SU-DHL-6 (cell line): ENCODE measurements around the gene OXGR1.

Experiments
- H2AFZ ChIP-seq: fragments of 200-600 bp; sonication (generic); 2 replicates; pipeline ENCODE4 v1.6.1; 2014; ENCODE audit warnings: low read depth, mild to moderate bottlenecking, moderate library complexity, mixed read lengths, antibody characterized with exemption, low read length; ENCODE audit not compliant: severe bottlenecking
- H3F3A ChIP-seq: fragments of 200-600 bp; shearing (Covaris generic); 2 replicates; pipeline ENCODE4 v1.6.0; 2016; ENCODE audit warnings: antibody characterized with exemption, mild to moderate bottlenecking; ENCODE audit not compliant: insufficient read depth
- H3K27ac ChIP-seq: fragments of 200-600 bp; sonication (generic); 2 replicates; pipeline ENCODE4 v1.5.1; 2016; ENCODE audit warnings: low read depth, mild to moderate bottlenecking, low read length, moderate library complexity, mixed read lengths
- H3K27me3 ChIP-seq: fragments of 200-600 bp; sonication (generic), shearing (Covaris generic); 2 replicates; pipeline ENCODE4 v1.6.0; 2014; ENCODE audit warnings: mild to moderate bottlenecking, low read length
- H3K36me3 ChIP-seq: fragments of 200-600 bp; sonication (generic); 2 replicates; pipeline ENCODE4 v1.6.1; 2014; ENCODE audit warnings: mild to moderate bottlenecking, low read length, mixed read lengths
- H3K4me2 ChIP-seq: fragments of 300-600, 200-600 bp; shearing (Covaris generic), sonication (generic); 2 replicates; pipeline ENCODE4 v1.6.0; 2014; ENCODE audit warnings: low read length, low read depth, mild to moderate bottlenecking; ENCODE audit not compliant: poor library complexity, severe bottlenecking
- H3K4me3 ChIP-seq: fragments of 200-600 bp; sonication (generic); 2 replicates; pipeline ENCODE4 v1.5.1; 2014; ENCODE audit warnings: antibody characterized with exemption, low read length, mild to moderate bottlenecking, mixed read lengths; ENCODE audit not compliant: insufficient read depth, poor library complexity, severe bottlenecking
- H3K79me2 ChIP-seq: fragments of 200-600 bp; sonication (generic); 2 replicates; pipeline ENCODE4 v1.6.1; 2014; ENCODE audit warnings: mild to moderate bottlenecking, low read length, moderate library complexity; ENCODE audit not compliant: insufficient read depth
- H3K9ac ChIP-seq: fragments of 200-600 bp; sonication (generic); 2 replicates; pipeline ENCODE4 v1.7.0; 2014; ENCODE audit warnings: mild to moderate bottlenecking, low read length
- H3K9me2 ChIP-seq: fragments of 200-600 bp; sonication (generic); replicated peaks from 2 replicates; pipeline ENCODE4 v1.6.1; 2014; ENCODE audit warnings: low read length; ENCODE audit not compliant: insufficient read depth
- H3K9me3 ChIP-seq: fragments of 200-600 bp; sonication (generic); 2 replicates; pipeline ENCODE4 v1.6.1; 2014; ENCODE audit warnings: low read length, mixed read lengths; ENCODE audit not compliant: insufficient read depth
- H4K20me1 ChIP-seq: fragments of 200-600 bp; sonication (generic); 2 replicates; pipeline ENCODE4 v1.6.1; 2014; ENCODE audit warnings: low read depth, mild to moderate bottlenecking, antibody characterized with exemption, low read length, moderate library complexity, mixed read lengths
- CTCF ChIP-seq: fragments of 200-600 bp; sonication (generic); IDR thresholded peaks from one replicate; pipeline ENCODE4 v1.5.1; 2017; ENCODE audit warnings: antibody characterized with exemption, mild to moderate bottlenecking, low read length, moderate library complexity; ENCODE audit not compliant: insufficient read depth, poor library complexity, severe bottlenecking
- EZH2phosphoT487 ChIP-seq: fragments of 200-600 bp; sonication (generic), shearing (Covaris generic); conservative IDR thresholded peaks from 2 replicates; pipeline ENCODE4 v1.6.1; 2018; ENCODE audit warnings: mild to moderate bottlenecking, antibody characterized with exemption, low read length, moderate library complexity, mixed read lengths

Gene OXGR1

GRCh38 chr13:96994017-96994857 lies at the start of gene OXGR1:
TSS of gene OXGR1 (minus strand) at chr13:96994476. CDS start at chr13:96987759, 6,717 bp downstream.
- Histone ChIP-seq H3K4me2 (no peak within 1 kb of the TSS), H3K27me3 (no peaks in the 10 kb centered on the region), H3F3A (no peaks in the 10 kb centered on the region), H3K36me3 (no peaks in the 10 kb centered on the region), H3K79me2 (no peaks in the 10 kb centered on the region), H3K4me3 (no peak within 1 kb of the TSS), H3K27ac (no peak within 1 kb of the TSS), H3K9me3 (no peaks in the 10 kb centered on the region), H3K9ac (no peak within 1 kb of the TSS), H2AFZ (no peak within 1 kb of the TSS), H3K9me2 (no peaks in the 10 kb centered on the region), H4K20me1 (no peaks in the 10 kb centered on the region)
- TF ChIP-seq CTCF (no peak), EZH2phosphoT487 (no peak)

- Histone ChIP-seq H3F3A (no peaks in the 10 kb centered on the region), H3K9ac (no peak overlapping the region), H3K79me2 (no peaks in the 10 kb centered on the region), H3K36me3 (no peaks in the 10 kb centered on the region), H3K9me2 (no peaks in the 10 kb centered on the region), H3K27me3 (no peaks in the 10 kb centered on the region), H3K4me2 (no peak overlapping the region), H3K4me3 (no peak overlapping the region), H2AFZ (no peak overlapping the region), H3K27ac (no peak overlapping the region), H4K20me1 (no peaks in the 10 kb centered on the region), H3K9me3 (no peaks in the 10 kb centered on the region)
- TF ChIP-seq EZH2phosphoT487 (no peak), CTCF (no peak)
These were observed 49.0 kb upstream of the OXGR1 start for GRCh38 chr13:97043302-97043701.

GRCh38 chr13:97030705-97031452 lies 36.6 kb upstream of the OXGR1 start:
- H3K9me2 ChIP-seq = no peaks in the 10 kb centered on the region
- H3K79me2 ChIP-seq = no peaks in the 10 kb centered on the region
- H3K4me3 ChIP-seq = no peak overlapping the region
- no peak overlapping the region for H2AFZ ChIP-seq
- TF ChIP-seq CTCF (no peak), EZH2phosphoT487 (no peak)
- H3K9me3 ChIP-seq = no peaks in the 10 kb centered on the region
- H3K27ac ChIP-seq = no peak overlapping the region
- no peaks in the 10 kb centered on the region for H3F3A ChIP-seq
- no peak overlapping the region for H3K4me2 ChIP-seq
- H3K9ac ChIP-seq = no peak overlapping the region
- no peaks in the 10 kb centered on the region for H3K27me3 ChIP-seq
- H3K36me3 ChIP-seq = no peaks in the 10 kb centered on the region
- no peaks in the 10 kb centered on the region for H4K20me1 ChIP-seq
